ENCODE measurements around the gene NEB. TPM values are rescaled to one million over a fixed set of nuclear protein-coding genes. Genes with fewer than 3 reads are reported as not detected.
"Not testable (repeated sequence)": the region's sequence is repeated elsewhere in the genome, so short reads cannot be mapped to it uniquely, and the experiment has no call there.

NEB gene
- total RNA-seq, 1 experiment from 2014 or later: 0.17 TPM

- no peak for DNase-seq (ENCODE audit: low read depth)
Observed at GRCh38 chr2:151761193-151761592, 26.9 kb upstream of the NEB start.

GRCh38 chr2:151760139-151760650 is 25.9 kb upstream of the NEB start:
- DNase-seq (ENCODE audit: low read depth): peak; percentile 13

GRCh38 chr2:151758744-151759143 is 24.5 kb upstream of the NEB start:
- DNase-seq (ENCODE audit: low read depth): no peak

- DNase-seq (ENCODE audit: low read depth): no peak
Observed at GRCh38 chr2:151757861-151758260, 23.6 kb upstream of the NEB start.

- no peak for DNase-seq (ENCODE audit: low read depth)
Observed at GRCh38 chr2:151756820-151757219, 22.5 kb upstream of the NEB start.

- DNase-seq (ENCODE audit: low read depth): no peak
Observed at GRCh38 chr2:151754253-151754897, 20.1 kb upstream of the NEB start.

GRCh38 chr2:151753540-151753939 is 19.3 kb upstream of the NEB start:
- no peak for DNase-seq (ENCODE audit: low read depth)

GRCh38 chr2:151745261-151745660 is 11.0 kb upstream of the NEB start:
- not testable (repeated sequence) for DNase-seq (ENCODE audit: low read depth)

GRCh38 chr2:151730262-151730975 is 3.9 kb downstream of the NEB start:
- peak; percentile 3 for DNase-seq (ENCODE audit: low read depth)

GRCh38 chr2:151729837-151730236 is 4.4 kb downstream of the NEB start:
- no peak for DNase-seq (ENCODE audit: low read depth)

GRCh38 chr2:151729415-151729811 is 4.9 kb downstream of the NEB start:
- no peak for DNase-seq (ENCODE audit: low read depth)

GRCh38 chr2:151728804-151729414 is 5.4 kb downstream of the NEB start:
- DNase-seq (ENCODE audit: low read depth): no peak

- DNase-seq (ENCODE audit: low read depth): no peak
Observed at GRCh38 chr2:151727593-151728552, 6.4 kb downstream of the NEB start.

GRCh38 chr2:151721161-151721560 is 13.1 kb downstream of the NEB start:
- no peak for DNase-seq (ENCODE audit: low read depth)

GRCh38 chr2:151720521-151720920 is 13.8 kb downstream of the NEB start:
- DNase-seq (ENCODE audit: low read depth): no peak

GRCh38 chr2:151718796-151719195 is 15.5 kb downstream of the NEB start:
- no peak for DNase-seq (ENCODE audit: low read depth)

GRCh38 chr2:151718247-151718646 is 16.0 kb downstream of the NEB start:
- no peak for DNase-seq (ENCODE audit: low read depth)

- no peak for DNase-seq (ENCODE audit: low read depth)
Observed at GRCh38 chr2:151716721-151717120, 17.6 kb downstream of the NEB start.

GRCh38 chr2:151713291-151713903 is 20.9 kb downstream of the NEB start:
- no peak for DNase-seq (ENCODE audit: low read depth)

- no peak for DNase-seq (ENCODE audit: low read depth)
Observed at GRCh38 chr2:151711025-151711424, 23.3 kb downstream of the NEB start.

GRCh38 chr2:151708788-151709187 is 25.5 kb downstream of the NEB start:
- DNase-seq (ENCODE audit: low read depth): no peak
